ENCODE data around the gene MYH6.

MYH6 gene

DNA sequence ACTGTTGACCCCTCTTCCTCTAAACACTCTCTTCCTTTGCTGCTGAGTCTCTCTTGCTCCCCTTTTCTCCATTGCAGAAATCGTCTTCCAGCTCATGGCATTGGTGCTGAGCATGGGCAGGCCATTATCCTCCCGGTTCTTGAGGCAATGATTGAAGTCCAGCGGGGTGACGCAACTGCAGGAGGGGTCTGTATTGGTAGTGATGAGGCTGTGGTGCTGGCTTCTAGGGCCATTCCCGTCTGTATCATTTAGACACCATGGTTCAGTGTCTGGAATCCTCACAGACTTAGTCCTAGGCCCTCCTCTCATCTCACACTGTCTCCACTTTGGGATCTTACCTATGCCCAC lies 54.7 kb downstream of the MYH6 start:
- no peak for DNase-seq

DNA sequence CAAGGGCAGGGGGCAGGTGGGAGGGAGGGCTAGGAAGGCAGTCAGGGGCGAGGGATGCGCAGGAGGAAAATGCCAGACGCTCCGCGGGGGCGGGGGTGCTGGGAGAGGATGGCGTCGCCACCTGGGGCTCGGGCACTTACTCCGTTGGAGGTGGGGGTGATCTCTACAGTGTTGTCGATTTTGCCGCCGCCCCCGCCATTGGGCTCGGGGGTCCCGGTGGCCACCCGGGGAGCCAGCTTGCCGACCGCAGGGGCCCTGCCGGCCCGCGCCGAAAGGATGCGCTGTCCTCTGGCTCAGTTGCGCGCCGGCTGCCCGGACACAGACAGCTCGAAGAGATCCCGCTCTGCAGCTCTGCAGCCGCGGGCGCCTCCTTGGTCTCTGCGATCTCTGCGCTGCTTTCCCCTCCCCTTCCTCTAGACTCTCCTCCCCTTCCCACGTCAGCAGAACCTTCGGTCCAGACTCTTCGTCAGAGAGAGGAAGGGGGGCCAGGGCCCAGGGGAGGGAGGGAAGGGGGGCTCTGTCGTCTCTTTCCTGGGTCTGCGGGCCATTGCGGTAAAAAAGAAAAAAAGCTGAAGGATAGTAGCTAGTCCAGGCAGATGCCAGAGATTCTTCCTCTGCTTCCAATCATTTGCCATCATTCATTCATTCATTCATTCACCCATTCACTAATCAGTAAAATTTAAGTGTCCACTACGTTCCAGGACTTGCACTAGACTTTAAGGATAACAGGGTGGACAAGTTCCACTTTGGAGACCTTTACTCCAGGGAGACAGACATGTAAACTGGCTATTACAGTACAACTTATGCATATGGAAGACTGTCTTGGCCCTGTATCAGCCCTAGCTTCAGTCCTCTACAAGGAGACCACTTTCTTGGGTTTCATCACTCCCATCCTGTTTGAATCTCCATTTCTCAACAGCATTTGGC lies 55.3 kb downstream of the MYH6 start, which contains the start of gene SLC22A17:
Gene SLC22A17 (minus strand): TSS at position 382 of the 927 bp plus-strand sequence.
- DNase-seq = peak; percentile 91

DNA sequence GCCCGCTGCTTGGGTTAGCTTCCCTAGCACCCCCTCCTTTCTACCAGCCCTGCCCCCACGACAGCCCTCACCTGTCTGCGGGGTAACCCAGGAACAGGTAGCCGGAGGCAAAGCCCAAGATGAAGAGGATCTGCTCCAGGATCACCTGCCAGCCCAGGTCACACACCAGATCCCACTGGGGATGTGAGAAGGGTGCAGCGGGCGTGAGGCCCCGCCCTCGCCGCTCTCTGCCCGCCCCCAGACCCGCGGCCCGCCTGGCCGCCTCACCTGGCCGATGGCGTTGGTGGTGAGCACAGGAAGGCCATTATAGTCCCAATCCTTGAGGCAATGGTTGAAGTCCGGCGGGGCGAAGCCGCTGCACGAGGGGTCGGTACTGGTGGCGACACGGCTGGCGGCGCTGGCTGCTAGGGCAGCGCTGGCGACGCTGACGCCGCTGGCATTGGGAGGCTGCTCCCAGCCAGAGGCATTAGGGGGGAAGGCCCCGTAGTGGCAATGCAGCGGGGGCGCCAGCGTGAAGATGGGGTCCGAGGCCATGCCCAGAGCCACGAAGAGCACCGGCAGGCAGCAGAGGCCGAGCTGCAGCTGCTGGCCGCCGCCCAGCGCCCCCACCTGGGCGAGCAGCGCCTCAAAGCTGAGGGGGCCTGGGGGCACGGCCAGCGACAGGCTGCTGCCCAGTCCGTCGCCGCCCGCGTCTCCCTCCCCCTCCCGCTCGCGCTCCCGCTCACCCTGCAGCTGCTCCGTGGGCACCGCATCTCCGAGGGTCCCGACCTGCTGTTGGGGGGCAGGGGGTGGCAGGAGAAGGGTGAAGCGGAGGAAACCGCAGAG lies 56.2 kb downstream of the MYH6 start:
- DNase-seq = no peak

DNA sequence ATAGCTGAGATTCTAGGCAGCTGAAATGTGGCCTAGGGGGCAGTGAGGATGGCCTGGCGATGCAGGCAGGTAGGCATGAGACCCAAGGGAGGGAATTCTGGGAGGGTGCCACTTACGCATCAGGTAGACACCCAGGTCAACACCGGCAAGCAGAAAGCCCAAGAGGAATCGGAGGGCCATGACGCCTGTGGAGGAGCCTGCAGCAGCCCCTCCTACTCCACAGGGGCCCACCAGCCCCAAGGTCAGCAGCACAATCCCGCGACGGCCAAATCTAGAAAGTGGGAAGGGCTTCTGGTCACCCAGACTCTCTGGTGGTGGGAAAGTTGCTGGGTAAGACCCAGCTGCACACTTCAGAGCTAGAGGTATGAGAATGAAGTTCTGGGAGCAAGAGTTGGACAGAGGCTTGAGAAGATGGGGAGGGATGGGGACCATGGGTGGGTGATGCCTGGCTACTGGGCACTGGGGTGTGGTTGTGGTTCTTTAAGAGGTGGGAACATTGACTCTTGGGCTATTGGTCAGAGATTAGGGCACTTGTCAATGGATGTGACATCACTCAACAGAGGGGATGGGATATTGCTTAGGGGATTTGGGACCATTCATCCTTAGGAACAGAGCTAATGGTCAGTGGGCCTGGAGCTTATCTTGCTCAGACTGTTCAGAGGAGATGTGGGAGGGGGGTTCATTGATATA lies 58.8 kb downstream of the MYH6 start:
- no peak for DNase-seq

DNA sequence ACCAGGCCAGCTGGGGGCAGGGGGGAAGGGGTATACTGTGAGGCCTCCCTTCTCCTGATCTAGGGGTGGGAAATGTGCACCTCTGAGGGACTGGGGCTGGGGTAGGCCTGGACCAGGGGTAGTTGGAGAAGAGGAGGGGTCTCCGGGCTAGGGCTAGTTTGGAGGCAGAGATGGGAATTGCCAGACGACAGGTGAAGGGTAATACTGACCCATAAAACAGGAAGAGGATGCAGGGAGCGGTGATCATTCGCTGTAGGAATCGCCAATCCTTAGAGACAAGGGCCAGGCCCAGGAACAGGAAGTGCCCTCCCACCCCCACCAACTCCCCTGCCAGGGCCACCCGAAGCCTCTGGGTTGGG lies 59.8 kb downstream of the MYH6 start:
- DNase-seq = no peak

DNA sequence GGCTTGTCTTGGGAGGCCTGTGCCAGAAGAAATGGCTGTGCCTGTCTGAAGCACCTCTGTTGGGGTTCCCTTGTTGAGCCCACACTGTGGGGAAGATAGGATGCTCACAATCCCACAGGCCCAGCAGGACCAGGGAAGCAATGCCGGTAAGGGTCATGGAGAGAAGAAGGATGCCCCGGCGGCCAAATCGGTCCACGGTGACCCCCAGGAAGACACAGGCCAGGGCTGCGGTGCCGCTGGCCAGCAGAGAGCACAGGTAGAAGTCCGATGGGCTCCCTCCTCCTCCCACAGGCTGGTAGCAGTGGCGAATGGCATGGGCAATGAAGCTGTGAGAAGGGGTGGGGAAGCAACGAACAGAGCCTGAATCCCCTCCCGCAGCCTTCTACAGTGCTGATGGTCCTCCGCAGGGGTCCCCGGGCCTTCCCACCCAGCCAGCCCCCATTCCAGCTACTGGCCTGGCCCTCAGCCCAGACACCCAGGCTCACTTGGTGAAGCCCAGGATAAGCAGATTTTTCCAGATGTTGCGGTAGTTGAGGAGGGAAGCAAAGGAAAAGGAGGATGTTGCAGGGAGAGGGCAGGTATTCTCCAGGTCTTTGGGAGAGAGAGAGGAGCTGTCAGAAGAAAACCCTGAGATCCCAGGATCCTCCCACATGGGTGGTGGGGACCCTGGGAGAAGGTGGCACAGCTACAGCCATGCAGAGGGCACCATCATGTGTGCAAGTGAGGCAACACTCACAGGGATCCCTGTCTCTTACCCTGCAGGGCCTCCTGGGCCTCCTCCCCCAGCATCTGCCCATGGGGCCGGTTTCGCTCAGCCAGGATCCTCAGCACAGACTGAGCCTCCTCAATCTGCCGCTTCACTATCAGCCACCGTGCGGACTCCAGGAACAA lies 60.4 kb downstream of the MYH6 start:
- DNase-seq = no peak

DNA sequence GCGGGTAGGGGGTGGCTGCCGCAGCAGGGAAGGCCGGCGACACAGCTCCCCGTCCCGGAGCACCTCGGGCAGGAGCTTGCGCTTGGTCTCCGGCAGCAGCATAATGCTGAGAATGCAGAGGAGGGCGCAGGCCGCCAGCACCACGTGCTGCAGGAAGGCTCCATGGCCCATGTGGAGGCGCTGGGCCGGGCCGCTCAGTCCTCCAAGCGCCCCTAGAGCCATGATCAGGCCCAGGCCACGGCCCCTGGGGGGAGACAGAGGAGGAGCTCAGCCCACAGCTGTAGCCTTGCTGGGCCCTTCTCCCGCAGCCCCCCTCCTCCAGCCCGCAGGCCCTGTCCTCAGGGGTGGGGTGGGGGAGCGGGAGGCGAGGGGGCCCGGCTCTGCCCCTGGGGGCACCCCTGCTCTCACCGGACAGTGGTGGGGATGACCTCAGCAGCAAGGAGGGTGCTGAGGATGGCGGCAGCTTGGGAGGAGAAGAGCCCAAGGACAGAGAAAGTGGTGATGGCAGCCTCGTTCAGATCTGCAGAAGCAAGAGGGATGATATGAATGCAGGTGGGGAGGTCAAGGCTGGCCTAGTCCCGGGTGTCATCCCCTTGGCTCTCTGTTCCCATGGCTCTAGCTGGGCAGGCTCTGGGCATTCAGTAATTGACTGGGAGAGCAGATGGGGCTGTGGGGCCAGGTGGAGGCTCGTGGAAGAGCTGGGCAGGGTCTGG lies 61.2 kb downstream of the MYH6 start:
- DNase-seq = no peak

DNA sequence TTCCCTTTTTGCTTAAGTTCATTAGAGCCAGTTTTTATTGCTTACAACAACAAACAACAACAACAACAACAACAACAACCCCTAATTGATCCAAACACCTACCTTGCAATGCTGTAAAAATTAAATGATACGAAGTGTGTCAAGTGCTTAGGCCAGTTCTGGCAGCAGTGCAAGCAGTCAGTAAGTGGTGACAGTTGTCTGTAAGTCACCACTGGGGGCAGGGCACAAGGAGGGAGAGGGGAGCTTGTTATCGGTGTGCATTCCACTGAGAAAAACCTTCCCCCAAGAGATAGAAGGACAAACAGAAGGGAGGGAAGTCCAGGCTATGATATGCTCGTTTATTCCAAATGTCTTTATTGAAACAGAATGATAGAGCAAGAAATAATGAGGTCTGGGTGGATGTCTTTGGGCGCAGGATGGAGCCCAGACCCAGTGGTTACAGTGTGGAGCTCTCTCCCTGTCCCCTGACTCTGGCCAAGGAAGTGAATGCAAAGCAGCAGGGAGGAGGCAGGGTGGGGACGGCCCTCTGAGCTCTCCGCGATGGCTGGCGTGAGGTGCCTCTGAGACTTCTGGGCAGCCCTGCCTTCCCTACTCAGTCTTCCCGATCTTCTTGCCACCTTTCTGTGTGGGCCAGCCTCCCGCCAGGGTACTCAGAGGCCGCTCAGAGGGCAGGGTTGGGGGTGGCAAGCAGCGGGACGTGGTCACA lies 61.9 kb downstream of the MYH6 start:
- no peak for DNase-seq

DNA sequence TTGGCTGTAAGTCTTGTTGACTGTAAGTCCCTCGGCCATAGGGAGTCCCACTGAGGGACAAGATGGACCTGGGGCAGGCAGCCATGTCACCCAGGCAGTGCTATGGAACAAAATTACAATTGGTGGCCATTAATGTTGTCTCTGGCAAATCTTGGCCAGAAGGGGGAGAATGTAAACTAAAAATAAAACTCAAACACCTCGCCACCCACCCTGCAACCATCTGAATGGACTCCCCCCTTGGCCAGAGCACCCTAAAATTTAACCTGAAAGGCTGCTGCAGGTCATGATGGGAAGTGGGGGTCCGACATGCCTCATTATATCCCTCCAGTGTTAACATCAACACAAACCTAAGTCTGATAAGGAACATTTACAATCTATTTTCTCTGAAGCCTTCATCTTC lies 63.6 kb downstream of the MYH6 start:
- no peak for DNase-seq

DNA sequence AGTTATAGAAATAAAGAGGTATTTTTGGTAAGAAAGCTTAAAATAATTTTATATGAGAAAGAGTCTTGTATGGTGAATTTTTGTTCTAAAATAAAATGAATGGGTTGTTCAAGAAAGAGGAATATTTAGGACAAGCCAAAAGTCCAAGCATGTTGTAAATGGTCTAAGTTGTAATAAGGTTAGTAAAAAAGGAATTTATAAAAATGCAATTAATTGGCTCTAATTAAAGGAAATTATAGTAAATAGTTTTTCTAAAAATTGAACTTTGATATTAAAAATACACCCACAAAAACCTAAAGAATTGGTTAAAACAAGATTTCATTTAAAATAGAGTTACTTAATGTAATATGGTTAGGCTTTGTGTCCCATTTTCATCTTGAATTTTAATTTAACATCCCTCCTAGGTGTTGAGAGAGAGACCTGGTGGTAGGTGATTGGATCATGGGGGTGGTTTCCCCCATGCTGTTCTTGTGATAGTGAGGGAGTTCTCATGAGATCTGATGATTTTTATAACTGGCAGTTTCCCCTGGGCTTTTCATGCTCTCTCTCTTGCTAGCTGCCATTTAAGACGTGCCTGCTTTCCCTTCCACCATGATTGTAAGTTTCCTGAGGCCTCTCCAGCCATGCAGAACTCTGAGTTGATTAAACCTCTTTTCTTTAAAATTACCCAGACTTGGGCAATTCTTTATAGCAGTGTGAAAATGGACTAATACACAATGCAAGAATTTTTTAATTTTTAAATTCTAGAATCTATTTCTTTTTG lies 68.4 kb downstream of the MYH6 start:
- DNase-seq = no peak

DNA sequence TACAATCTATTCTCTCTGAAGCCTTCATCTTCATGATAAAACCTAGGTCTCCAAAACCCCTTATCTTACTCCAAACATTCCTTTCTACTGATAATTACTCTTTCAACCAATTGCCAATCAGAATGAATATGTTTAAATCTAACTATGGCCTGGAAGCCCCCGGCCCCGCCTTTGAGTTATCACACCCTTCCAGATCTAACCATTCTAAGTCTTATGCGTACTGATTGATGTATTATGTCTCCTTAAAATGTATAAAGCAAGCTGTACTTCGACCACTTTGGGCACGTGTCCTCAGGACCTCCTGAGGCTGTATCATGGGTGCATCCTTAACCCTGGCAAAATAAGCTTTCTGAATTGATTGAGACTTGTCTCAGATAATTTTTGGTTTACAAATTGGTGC lies 72.5 kb downstream of the MYH6 start:
- DNase-seq = no peak
